ENCODE measurements around the gene USP12. TPM values are rescaled to one million over a fixed set of nuclear protein-coding genes. Genes with fewer than 3 reads are reported as not detected.
"Not testable (repeated sequence)": the region's sequence is repeated elsewhere in the genome, so short reads cannot be mapped to it uniquely, and the experiment has no call there.

USP12 gene
- total RNA-seq (10 to 100 TPM; 26.1 to 30.2 TPM), polyA plus RNA-seq (ENCODE audit: insufficient read depth, low read depth, low replicate concordance) (24.3 TPM)
- long read RNA-seq, donor 1, full-length matches to known transcripts, result 10 of 10 reads
- long read RNA-seq, donor 1, partial matches to known transcripts, result 0 of 10 reads
- long read RNA-seq, donor 1, other reads (novel, unspliced or antisense), result 0 of 10 reads
- long read RNA-seq, donor 2, full-length matches to known transcripts, result 11 of 11 reads
- long read RNA-seq, donor 2, partial matches to known transcripts, result 0 of 11 reads
- long read RNA-seq, donor 2, other reads (novel, unspliced or antisense), result 0 of 11 reads

DNA sequence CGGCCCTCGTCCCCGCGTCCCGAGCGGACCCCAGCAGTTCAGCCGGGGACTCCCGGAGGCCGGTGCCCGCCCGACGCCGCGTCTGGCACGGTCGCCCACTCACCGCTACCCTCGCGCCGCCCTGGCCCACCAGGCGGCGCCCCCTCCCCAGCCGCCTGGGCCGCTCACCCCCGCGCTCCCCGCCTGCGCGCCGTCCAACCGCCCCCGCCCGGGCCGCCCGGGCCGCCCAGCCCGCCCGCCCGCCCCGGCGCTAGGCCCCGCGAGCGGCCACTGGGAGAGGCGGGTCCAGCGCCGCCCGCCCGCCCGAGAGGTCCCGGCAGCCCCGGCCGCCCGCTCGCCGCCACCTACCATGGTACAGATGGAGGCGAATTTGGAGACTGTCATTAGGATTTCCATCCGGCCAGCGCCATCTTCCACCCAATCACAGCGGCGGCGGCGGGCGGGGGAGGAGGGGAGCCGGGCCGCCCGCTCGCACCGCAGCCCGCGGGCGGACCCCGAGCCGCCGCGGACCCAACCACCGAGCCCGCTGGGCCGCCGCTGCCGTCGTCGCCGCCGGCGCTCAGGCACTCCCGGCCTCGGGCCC, at the start of gene USP12:
Gene USP12 (minus strand): TSS at position 568 of the 583 bp plus-strand sequence. CDS start 172 bp downstream, at position 396.
- DNase-seq, result peak; percentile 35
- 0% methylated on average over 5 of the region's 88 CpGs; no CpG with 5 or more reads in 1 of the 2 donors for WGBS, 2 donors
- H3K4me3 ChIP-seq, result peak within 1 kb of the TSS; percentile 81 to 87
- TF ChIP-seq CTCF (IDR thresholded peaks at IDR 0.05), result no peak
- no peak for TF ChIP-seq POLR2A (IDR thresholded peaks at IDR 0.05)
- H3K4me1 ChIP-seq, result peaks cover 12% of the 10 kb centered on the region
- H3K27ac ChIP-seq, result peak within 1 kb of the TSS; percentile 61 to 96
- H3K9me3 ChIP-seq, result no peaks in the 10 kb centered on the region
- intact Hi-C loops (cut with DNase I; ENCODE audit: low total_unique reads), result no loop called here
- H3K27me3 ChIP-seq, result no peaks in the 10 kb centered on the region
- H3K36me3 ChIP-seq (ENCODE audit: low read depth, missing control alignments), result no peaks in the 10 kb centered on the region

- 93% methylated on average over 16 to 19 of the region's 19 CpGs for WGBS, 2 donors
- no peaks in the 10 kb centered on the region for H3K9me3 ChIP-seq
- intact Hi-C loops (cut with DNase I; ENCODE audit: low total_unique reads), result no loop called here
- H3K27ac ChIP-seq, result no peak overlapping the region
- TF ChIP-seq POLR2A (IDR thresholded peaks at IDR 0.05) (no peak), CTCF (IDR thresholded peaks at IDR 0.05) (no peak)
- H3K36me3 ChIP-seq (ENCODE audit: low read depth, missing control alignments), result no peaks in the 10 kb centered on the region
- no peaks in the 10 kb centered on the region for H3K27me3 ChIP-seq
- no peak overlapping the region for H3K4me3 ChIP-seq
- no peak for DNase-seq
- H3K4me1 ChIP-seq, result no peaks in the 10 kb centered on the region
Measured at GRCh38 chr13:27219611-27220010, 48.0 kb upstream of the USP12 start.

DNA sequence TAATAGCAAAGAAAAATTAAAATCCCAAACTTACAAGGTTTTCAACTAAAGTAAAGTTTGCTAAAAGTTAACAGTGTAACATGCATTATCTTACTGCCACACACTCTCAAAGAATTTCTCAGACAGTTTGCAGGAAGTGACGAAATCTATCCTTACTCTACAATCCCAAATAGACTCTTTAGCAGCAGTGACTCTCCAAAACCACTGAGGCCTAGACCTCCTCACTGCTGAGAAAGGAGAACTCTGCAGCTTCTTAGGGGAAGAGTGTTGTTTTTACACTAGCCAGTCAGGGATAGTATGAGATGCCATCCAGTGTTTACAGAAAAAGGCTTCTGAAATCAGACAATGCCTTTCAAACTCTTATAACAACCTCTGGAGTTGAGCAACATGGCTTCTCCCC, 47.2 kb upstream of the USP12 start:
- H3K27me3 ChIP-seq; H3K27ac ChIP-seq; H3K4me3 ChIP-seq; H3K9me3 ChIP-seq; intact Hi-C loops (cut with DNase I; ENCODE audit: low total_unique reads); H3K4me1 ChIP-seq; H3K36me3 ChIP-seq (ENCODE audit: low read depth, missing control alignments); DNase-seq: not testable (repeated sequence)
- WGBS, 2 donors, result 57 to 68% methylated on average over 1 of the region's 1 CpG

DNA sequence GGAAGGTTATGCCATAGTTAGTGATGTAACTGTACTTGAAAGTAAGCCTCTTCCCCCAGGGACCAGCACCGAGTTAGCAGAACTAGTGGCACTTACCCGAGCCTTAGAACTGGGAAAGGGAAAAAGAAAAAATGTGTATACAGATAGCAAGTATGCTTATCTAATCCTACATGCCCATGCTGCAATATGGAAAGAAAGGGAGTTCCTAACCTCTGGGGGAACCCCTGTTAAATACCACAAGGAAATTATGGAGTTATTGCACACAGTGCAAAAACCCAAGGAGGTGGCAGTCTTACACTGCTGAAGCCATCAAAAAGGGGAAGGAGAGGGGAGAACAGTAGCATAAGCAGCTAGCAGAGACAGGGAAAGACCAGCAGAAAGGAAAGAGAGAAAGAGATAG, 46.2 kb upstream of the USP12 start:
- H3K36me3 ChIP-seq (ENCODE audit: low read depth, missing control alignments); H3K4me3 ChIP-seq; H3K27me3 ChIP-seq; DNase-seq; intact Hi-C loops (cut with DNase I; ENCODE audit: low total_unique reads); H3K27ac ChIP-seq; H3K9me3 ChIP-seq; H3K4me1 ChIP-seq: not testable (repeated sequence)
- 84 to 85% methylated on average over 2 of the region's 2 CpGs for WGBS, 2 donors

- H3K27me3 ChIP-seq; H3K4me1 ChIP-seq; H3K4me3 ChIP-seq; H3K36me3 ChIP-seq (ENCODE audit: low read depth, missing control alignments); DNase-seq; H3K27ac ChIP-seq; intact Hi-C loops (cut with DNase I; ENCODE audit: low total_unique reads); H3K9me3 ChIP-seq: not testable (repeated sequence)
- WGBS, 2 donors, result 93% methylated on average over 5 of the region's 5 CpGs
Measured at GRCh38 chr13:27213386-27213785, 41.8 kb upstream of the USP12 start.

DNA sequence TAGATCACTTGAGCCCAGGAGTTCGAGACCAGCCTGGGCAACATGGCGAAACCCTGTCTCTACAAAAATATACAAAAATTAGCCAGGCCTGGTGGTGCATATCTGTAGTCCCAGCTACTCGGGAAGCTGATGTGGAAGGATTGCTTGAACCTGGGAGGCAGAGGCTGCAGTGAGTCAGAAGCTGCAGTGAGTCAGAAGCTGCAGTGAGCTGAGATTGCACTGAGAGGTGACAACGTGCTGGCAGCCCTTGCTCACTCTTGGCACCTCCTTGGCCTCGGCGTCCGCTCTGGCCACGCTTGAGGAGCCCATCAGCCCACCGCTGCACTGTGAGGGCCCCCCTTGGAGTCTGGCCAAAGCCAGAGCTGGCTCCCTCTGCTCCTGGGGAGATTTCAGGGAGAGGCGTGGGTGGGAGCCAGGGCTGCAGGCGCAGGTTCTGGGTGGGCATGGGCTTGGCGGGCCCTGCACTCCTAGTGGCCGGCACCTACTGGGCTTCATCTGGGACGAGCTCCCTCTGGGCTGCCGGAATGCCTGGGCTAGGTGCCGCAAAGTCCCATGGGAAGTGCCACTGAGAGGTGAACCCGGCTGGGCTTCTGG, 40.3 kb upstream of the USP12 start:
- Histone ChIP-seq H3K27ac (no peak overlapping the region), H3K4me1 (no peaks in the 10 kb centered on the region), H3K27me3 (no peaks in the 10 kb centered on the region), H3K36me3 (ENCODE audit: low read depth, missing control alignments) (no peaks in the 10 kb centered on the region), H3K9me3 (no peaks in the 10 kb centered on the region), H3K4me3 (no peak overlapping the region)
- intact Hi-C loops (cut with DNase I; ENCODE audit: low total_unique reads), result no loop called here
- DNase-seq, result no peak
- WGBS, 2 donors, result 84 to 89% methylated on average over 11 to 17 of the region's 17 CpGs
- TF ChIP-seq CTCF (IDR thresholded peaks at IDR 0.05) (no peak), POLR2A (IDR thresholded peaks at IDR 0.05) (no peak)
